BJ (cell line): ENCODE measurements around the gene PPIL6. TPM values are rescaled to one million over a fixed set of nuclear protein-coding genes. Genes with fewer than 3 reads are reported as not detected.
"Not testable (repeated sequence)": the region's sequence is repeated elsewhere in the genome, so short reads cannot be mapped to it uniquely, and the experiment has no call there.

ENCODE experiments used
- CTCF ChIA-PET: fragments of 350-600 bp; formaldehyde crosslinking; extraction: SDS; loops from one replicate; lab custom pipeline; 2021; ENCODE audit warnings: antibody characterized with exemption, inconsistent platforms; lab: Yijun Ruan, JAX
- POLR2A ChIA-PET: fragments of 300-600 bp; sonication (Branson Sonifier 250); formaldehyde crosslinking; extraction: SDS; loops from one replicate; lab custom pipeline; 2021; ENCODE audit warnings: antibody characterized with exemption; lab: Charles Lee
- DNase-seq: peaks from one replicate; pipeline ENCODE4 v3.0.0-alpha.2; 2011; ENCODE audit warnings: low read depth
- H3K27me3 ChIP-seq: 2 replicates; pipeline ENCODE4 v1.6.0; 2011; ENCODE audit warnings: low read length; ENCODE audit not compliant: control insufficient read depth, insufficient read depth
- H3K36me3 ChIP-seq: 2 replicates; pipeline ENCODE4 v1.5.1; 2011; ENCODE audit warnings: low read length; ENCODE audit not compliant: control insufficient read depth, insufficient read depth
- H3K4me3 ChIP-seq: 2 replicates; pipeline ENCODE4 v1.5.1; 2011; ENCODE audit warnings: low read depth, mild to moderate bottlenecking, control low read depth, low read length
- CTCF ChIP-seq: IDR thresholded peaks from 2 replicates; pipeline ENCODE4 v1.5.1; 2011; ENCODE audit warnings: low read depth, mild to moderate bottlenecking, control low read depth, inconsistent platforms, low read length, moderate library complexity; ENCODE audit not compliant: insufficient read depth
- polyA plus RNA-seq: library from polyadenylated mRNA; depleted of rRNA; stranded (reverse); fragments of >200 nt; gene quantifications from 2 replicates; pipeline ENCODE4 v1.2.3, GENCODE V29; 2011

The PPIL6 gene
- polyA plus RNA-seq, 1 experiment: 0.48 TPM

GRCh38 chr6:109467696-109468095 lies 27.3 kb upstream of the PPIL6 start:
- Histone ChIP-seq H3K4me3 (no peak overlapping the region), H3K36me3 (peaks cover 20% of the 10 kb centered on the region), H3K27me3 (no peaks in the 10 kb centered on the region)
- CTCF ChIA-PET: no interaction called here
- POLR2A ChIA-PET: no interaction called here
- no peak for DNase-seq
- TF ChIP-seq CTCF: no peak

GRCh38 chr6:109466212-109466923 lies 25.9 kb upstream of the PPIL6 start:
- ChIA-PET POLR2A (no interaction called here), CTCF (no interaction called here)
- peaks cover 13% of the 10 kb centered on the region for H3K36me3 ChIP-seq
- no peaks in the 10 kb centered on the region for H3K27me3 ChIP-seq
- no peak for DNase-seq
- no peak for TF ChIP-seq CTCF
- no peak overlapping the region for H3K4me3 ChIP-seq

GRCh38 chr6:109465772-109466171 lies 25.3 kb upstream of the PPIL6 start:
- Histone ChIP-seq H3K27me3 (no peaks in the 10 kb centered on the region), H3K4me3 (no peak overlapping the region), H3K36me3 (peaks cover 13% of the 10 kb centered on the region)
- POLR2A ChIA-PET: no interaction called here
- CTCF ChIA-PET: no interaction called here
- DNase-seq: no peak
- no peak for TF ChIP-seq CTCF

GRCh38 chr6:109461733-109462526 lies 21.5 kb upstream of the PPIL6 start:
- Histone ChIP-seq H3K27me3 (no peaks in the 10 kb centered on the region), H3K4me3 (no peak overlapping the region), H3K36me3 (peaks cover 6% of the 10 kb centered on the region)
- TF ChIP-seq CTCF: no peak
- DNase-seq: no peak
- ChIA-PET CTCF (interaction anchor here (1.1 to 1.4 kb wide), 2 partner anchors 10 to 14 kb away, joined by 3 to 4 read pairs; no protein-coding TSS in a partner anchor), POLR2A (no interaction called here)

- POLR2A ChIA-PET, H3K27me3 ChIP-seq: not testable (repeated sequence)
- CTCF ChIA-PET: interaction anchor here (1.1 kb wide), 1 partner anchor 11 kb away, joined by 3 read pairs; no protein-coding TSS in a partner anchor
Observed at GRCh38 chr6:109461205-109461604, 20.8 kb upstream of the PPIL6 start.

More at GRCh38 chr6:109461205-109461604, 20.8 kb upstream of the PPIL6 start:
- not testable (repeated sequence) for H3K4me3 ChIP-seq, H3K36me3 ChIP-seq, DNase-seq
